HFF-Myc (cell line): ENCODE data around the gene IL3.

Source experiments
- DNase-seq: peaks from one replicate; pipeline ENCODE4 v3.0.0-alpha.2; 2011; ENCODE audit warnings: low read depth; ENCODE audit errors: extremely low read depth
- H3K4me3 ChIP-seq: replicated peaks from 2 replicates; pipeline ENCODE4 v1.5.1; 2011; ENCODE audit warnings: low read depth, mild to moderate bottlenecking, control low read depth, low read length
- TF ChIP-seq, protein P1 (sequence below): IDR thresholded peaks from 2 replicates; pipeline ENCODE4 v1.5.1; 2012; ENCODE audit warnings: mild to moderate bottlenecking, low read depth, low read length, control low read depth; ENCODE audit errors: missing control alignments

Gene IL3

DNA sequence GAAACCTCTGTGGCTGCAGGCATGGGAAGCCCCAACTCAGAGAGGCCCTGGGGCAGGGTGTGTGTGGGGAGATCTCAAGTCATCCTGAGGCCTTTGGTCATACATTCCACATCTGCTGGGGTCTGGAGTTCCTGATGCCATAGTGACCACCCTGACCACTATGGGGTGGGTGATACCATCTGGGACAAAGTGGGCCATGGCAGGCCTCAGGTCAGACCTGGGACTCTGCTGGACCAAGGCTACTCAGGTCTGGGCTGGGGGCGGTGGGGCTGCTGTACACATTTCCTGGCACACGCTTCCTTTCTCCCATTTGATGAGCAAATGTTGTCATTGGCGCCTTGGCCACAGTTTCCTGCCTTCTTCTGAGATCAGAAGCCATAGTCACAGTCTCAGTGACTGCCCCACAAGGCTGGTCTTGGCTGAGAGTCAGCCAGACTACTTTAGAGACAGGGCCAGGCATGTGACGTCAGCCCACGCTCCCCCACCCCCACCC lies 33.9 kb upstream of the IL3 start:
- TF ChIP-seq, protein P1, sequence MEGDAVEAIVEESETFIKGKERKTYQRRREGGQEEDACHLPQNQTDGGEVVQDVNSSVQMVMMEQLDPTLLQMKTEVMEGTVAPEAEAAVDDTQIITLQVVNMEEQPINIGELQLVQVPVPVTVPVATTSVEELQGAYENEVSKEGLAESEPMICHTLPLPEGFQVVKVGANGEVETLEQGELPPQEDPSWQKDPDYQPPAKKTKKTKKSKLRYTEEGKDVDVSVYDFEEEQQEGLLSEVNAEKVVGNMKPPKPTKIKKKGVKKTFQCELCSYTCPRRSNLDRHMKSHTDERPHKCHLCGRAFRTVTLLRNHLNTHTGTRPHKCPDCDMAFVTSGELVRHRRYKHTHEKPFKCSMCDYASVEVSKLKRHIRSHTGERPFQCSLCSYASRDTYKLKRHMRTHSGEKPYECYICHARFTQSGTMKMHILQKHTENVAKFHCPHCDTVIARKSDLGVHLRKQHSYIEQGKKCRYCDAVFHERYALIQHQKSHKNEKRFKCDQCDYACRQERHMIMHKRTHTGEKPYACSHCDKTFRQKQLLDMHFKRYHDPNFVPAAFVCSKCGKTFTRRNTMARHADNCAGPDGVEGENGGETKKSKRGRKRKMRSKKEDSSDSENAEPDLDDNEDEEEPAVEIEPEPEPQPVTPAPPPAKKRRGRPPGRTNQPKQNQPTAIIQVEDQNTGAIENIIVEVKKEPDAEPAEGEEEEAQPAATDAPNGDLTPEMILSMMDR: no peak
- no peak overlapping the region for H3K4me3 ChIP-seq
- no peak for DNase-seq

DNA sequence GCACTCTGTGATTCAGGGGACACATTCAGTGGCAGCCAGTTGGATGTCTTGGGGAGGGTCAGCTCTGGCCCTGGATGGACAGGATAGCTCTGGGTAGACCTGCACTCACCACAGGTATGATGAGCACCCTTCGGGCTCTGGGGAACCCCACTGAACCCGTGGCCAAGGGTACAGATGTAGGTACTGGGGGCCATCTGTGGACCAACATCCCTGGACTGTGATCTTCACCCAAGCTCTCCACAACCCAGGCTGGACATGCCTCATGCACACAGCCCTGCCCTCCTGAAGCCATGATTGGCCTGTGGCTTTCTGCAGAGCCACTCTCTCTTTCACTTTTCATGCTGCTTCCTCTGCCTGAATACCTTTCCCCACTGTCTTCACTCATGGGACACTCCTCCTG lies 33.4 kb upstream of the IL3 start:
- TF ChIP-seq, protein P1: no peak
- H3K4me3 ChIP-seq: no peak overlapping the region
- no peak for DNase-seq

DNA sequence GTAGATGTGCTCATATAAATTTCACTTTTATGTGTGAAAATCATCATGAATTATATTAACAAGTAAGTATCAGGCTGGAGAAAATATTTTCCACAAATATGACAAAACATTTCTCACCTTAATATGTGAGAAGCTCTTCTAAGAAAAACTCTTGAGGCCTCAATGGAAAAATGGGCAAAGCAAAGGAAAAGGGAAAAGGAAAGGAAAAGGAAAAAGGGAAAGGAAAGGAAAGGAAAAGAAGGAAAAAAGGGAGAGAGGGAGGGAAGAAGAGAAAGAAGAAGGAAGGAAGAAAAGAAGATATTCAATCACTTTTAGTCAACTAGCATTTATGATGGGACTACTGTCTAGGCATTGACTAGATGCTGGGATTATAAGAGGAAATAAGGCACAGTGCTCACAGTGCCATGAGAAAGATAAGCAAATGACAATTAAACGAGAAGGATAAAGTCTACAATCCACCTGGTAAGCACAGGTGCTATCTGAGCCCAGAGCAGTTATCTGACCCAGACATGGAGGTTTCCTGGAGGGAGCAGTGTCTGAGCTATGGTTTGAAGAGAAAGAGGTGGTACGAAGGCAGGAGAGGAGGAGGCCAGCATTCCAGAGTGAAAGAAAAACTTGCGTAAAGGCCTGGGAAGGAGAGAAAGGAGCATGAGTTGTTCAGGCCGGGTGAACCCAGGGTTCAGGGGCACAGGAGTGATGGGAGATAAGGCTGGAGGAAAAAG lies 30.7 kb upstream of the IL3 start:
- no peak for DNase-seq
- TF ChIP-seq, protein P1: no peak
- no peak overlapping the region for H3K4me3 ChIP-seq

DNA sequence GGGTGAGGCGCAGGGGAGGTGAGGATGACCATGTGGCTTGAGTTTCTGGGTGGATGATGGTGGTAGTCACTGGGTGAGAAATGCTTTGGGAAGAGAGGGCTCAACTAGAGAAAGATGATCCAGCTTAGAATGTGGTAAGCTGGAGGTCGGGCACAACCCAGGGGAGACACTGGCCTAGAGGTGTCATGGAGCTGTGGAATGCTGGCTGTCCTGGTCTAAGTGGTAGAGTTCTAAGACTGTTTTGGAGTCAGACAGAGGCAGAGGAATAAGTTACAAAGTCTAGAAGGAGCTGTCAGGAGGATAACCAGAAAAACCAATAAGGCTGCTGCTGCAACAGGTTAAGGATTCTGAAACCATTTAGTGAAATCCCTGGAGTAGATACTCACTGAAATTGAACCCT lies 29.8 kb upstream of the IL3 start:
- TF ChIP-seq, protein P1: no peak
- no peak for DNase-seq
- no peak overlapping the region for H3K4me3 ChIP-seq

DNA sequence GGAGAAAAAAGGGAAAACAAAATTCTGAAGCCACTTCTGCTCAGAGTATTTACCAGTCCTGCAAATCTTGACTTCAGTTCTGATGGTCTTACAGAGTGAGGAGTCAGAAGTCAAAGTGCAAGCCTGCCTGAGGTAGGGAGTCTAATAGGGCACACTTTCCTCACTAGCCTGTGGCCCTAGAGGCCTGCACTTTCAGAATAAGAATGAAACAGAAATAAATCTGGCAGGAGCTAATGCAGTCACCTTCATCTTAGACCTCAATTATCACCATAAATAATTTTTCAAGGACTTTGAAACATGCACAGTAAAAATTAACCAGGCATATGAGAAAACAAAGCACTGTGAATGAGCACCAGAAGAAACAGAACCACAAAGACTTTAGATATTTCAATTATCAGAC lies 28.3 kb upstream of the IL3 start:
- DNase-seq: no peak
- TF ChIP-seq, protein P1: no peak
- H3K4me3 ChIP-seq: no peak overlapping the region

DNA sequence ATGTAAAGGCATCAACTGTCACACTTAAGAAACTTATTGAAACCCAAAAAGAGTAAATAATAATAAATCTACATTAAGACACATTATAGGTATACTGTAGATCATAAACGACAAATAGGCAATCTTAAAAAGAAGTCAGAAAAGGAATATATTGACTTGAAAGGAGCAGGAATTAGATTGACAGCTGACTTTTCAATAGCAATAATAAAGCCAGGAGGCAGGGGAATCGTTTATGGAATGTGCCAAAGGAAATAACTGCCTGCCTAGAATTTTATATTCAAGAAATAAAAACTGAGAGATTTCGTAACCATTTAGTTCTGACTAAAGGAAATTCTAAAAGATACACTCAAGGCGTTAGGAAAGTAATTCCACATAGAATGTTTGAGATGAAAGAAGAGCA lies 27.3 kb upstream of the IL3 start:
- H3K4me3 ChIP-seq: no peak overlapping the region
- TF ChIP-seq, protein P1: no peak

DNA sequence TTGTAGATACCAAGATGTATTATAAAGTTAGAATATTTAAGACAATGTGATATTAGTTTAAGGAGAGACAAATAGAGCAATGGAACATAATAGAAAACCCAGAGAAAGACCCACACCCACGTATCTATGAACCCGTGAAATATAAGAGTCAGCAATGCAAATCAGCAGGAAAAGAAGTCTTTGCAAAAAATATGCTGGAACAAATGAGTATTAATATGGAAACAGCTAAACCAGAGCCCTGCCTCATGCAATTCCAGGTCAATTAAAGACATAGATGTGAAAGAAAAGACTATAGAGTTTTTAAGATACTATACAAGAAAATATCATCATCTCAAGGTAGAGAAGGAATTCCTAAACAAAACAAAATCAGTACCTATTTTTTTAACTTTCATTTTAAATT lies 23.1 kb upstream of the IL3 start:
- TF ChIP-seq, protein P1: no peak
- DNase-seq: no peak
- H3K4me3 ChIP-seq: no peak overlapping the region

More for the DNA sequence above, 27.3 kb upstream of the IL3 start:
- no peak for DNase-seq
